Occipital lobe (tissue), 2 donors: ENCODE results near the gene DUSP2. TPM values are rescaled to one million over a fixed set of nuclear protein-coding genes. Genes with fewer than 3 reads are reported as not detected.

Experiments used
- DNase-seq: peaks from one replicate; lab custom pipeline; 2025; lab: John Stamatoyannopoulos, UW
- total RNA-seq: library from RNA; depleted of rRNA; stranded (reverse); fragments of >200 nt; gene quantifications from one replicate; pipeline ENCODE4 v1.2.3, GENCODE V29; 2014

DUSP2 gene
- total RNA-seq, 1 donor from 2014 or later: 7.3 TPM

DNA sequence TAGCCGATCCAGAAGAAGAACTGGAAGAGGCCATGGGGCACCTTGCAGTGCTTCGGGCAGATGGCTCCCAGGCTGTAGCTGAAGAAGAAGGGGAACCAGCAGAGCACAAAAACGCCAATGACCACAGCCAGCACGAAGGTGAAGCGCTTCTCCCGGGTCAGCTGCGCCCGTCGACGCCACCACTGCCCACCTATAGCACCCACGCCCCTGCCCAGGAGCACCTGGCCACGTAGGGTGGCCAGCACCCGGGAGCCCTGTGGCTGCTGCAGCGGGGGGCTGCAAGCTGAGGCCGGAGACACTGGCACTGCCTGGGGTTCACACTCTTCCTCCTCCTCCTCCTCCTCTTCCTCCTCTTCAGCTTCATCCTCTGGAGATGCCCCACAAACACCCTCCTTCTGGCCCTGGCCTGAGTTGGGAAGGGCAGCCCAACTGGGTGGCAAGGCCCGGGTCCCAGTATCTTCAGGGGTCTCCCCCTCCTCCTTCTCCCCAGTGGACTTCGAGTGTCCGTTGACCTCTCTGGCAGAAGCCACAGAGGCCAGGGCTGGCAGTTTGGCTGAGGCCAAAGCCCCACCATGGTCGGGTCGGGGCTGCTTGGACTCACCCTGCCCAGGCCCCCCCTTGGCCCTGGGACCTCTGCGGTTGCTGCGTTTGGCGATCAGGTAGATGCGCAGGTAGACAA is 30.2 kb downstream of the DUSP2 start:
- DNase-seq: no peak

DNA sequence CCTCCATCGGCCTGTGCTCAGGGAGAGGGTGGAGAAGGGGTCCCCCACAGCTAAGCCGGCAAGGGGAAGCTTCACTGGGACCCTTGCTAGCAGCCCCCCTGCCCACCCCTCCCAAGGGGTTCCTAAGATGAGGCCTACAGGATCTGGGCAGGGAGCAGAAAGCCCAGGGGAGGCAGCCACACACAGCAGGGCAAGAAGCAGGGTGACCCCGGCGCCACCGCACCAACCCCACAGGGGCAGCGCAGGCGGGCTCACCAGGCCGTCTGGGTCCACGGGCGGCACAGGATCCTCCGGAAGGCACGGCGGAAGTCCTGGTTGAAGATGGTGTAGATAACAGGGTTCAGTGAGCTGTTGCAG is 30.7 kb downstream of the DUSP2 start:
- DNase-seq: no peak

DNA sequence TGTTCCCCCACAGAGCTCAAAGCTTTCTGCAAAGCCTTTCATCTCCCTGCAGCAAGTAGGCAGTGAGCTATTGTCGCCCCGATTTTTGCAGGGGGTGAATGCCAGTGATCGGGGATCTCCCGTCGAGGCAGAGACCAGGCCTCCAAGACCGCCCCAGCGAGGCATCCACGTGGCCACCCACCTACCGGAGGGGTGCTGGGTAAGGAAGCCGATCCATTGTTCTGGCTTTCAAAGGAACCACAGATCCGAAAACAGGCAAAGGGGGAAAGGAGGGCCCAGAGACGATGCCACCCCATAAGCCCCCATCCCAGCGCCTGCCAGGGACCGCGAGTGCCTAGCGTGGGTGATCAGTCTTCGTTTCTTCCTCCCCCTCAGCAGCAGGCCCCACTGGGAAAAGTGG is 31.3 kb downstream of the DUSP2 start:
- DNase-seq: no peak

DNA sequence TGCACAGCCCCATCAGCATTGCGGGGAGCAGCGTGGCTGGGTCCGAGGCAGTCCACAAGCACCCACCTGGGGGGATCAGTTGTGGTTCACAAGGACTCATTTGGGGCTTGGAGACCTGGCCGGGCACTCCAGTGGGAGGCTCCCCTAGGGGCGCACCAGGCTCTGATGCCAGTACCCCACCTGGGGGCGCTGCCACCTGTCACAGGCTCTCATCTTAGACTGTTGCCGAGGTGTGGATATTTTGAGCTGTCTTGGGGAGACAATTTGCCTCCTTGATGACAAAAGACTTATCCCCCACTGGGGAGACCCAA is 31.9 kb downstream of the DUSP2 start:
- DNase-seq: no peak

- DNase-seq: no peak
Observed at GRCh38 chr2:96112501-96113366, 32.5 kb downstream of the DUSP2 start.

- no peak for DNase-seq
Observed at GRCh38 chr2:96111823-96112500, 33.3 kb downstream of the DUSP2 start.

- DNase-seq: no peak
Observed at GRCh38 chr2:96111257-96111640, 34.0 kb downstream of the DUSP2 start.

DNA sequence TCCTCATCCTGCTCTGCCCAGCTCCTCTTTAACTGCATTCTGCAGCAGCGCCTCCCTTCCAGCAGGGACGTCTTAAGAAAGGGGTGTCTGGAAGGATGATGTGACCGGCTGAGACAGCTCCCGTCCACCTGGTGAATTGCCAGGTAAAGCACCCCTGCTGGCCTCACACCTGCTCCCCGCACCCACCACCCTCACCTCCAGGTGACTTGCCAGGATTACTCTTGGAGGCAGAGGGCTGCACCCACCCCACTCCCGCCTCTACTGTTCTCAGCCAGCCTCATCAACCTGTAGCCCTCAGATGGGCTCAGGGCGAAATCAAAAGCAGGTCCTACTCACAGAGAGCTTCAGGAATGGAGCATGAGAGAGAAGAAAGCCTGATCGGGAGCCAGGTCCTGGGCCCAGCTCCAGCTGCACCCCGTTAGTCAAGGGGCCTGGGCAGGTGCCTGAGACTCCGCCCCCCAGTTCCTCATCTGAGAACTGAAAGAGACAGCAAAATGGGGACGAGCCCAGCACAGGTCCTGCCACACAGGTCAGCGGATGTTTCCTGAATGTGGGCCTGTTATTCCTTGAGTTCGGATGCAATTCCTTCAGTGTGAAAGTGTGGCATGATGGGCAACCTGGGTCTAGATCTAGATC is 34.5 kb downstream of the DUSP2 start:
- DNase-seq: no peak

GRCh38 chr2:96109931-96110511 is 35.2 kb downstream of the DUSP2 start:
- no peak for DNase-seq

- no peak for DNase-seq
Observed at GRCh38 chr2:96109361-96109680, 35.9 kb downstream of the DUSP2 start.

GRCh38 chr2:96108541-96109360 is 36.5 kb downstream of the DUSP2 start:
- no peak for DNase-seq

GRCh38 chr2:96108151-96108540 is 37.1 kb downstream of the DUSP2 start:
- no peak for DNase-seq

DNA sequence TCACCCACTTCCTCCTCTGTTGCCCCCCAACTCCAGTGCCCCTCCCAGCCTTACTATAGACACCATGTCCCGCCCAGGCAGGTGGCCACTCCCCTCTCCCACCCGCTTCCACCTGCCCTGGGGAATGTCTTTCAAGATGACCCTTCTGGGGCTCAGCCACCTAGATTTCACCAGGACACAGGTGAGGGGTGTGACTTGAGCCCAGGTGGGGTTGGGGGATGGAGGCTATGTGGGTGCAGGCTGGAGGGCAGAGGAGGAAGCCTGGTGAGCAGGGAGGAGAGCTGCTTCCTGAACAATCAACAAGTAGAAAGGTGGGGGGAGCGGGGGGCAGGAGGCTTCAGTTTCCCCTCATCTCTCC is 37.6 kb downstream of the DUSP2 start:
- no peak for DNase-seq

- DNase-seq: no peak
Observed at GRCh38 chr2:96106991-96107707, 38.1 kb downstream of the DUSP2 start.

DNA sequence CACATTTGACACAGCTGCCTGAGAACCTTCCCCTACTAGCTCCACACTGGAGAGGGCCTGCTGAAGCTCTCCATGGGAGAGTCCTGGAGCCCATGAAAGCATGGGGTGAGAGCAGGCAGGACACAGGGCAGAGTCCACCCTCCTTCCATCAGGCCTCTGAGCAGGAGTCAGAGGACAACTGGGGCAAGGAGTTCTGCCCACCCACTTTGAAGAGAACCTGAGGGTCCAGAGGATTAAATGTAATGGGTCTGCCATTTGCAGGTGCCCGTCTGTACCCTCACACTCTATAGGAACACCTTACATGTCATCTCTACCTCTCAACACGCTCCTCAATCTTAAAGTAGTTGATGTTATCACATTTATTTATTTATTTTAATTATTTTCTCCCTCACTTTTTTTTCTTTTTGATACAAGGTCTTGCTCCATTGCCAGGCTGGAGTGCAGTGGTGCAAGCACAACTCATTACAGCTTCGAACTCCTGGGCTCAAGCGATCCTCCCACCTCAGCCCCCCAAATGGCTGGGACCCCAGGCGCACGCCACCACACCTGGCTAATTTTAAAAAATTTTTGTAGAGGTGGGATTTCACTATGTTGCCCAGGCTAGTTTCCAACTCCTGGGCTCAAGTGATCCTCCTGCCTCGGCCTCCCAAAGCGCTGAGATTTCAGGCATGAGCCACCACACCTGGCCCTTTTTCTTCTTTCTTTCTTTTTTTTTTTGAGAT is 39.1 kb downstream of the DUSP2 start:
- DNase-seq: no peak

DNA sequence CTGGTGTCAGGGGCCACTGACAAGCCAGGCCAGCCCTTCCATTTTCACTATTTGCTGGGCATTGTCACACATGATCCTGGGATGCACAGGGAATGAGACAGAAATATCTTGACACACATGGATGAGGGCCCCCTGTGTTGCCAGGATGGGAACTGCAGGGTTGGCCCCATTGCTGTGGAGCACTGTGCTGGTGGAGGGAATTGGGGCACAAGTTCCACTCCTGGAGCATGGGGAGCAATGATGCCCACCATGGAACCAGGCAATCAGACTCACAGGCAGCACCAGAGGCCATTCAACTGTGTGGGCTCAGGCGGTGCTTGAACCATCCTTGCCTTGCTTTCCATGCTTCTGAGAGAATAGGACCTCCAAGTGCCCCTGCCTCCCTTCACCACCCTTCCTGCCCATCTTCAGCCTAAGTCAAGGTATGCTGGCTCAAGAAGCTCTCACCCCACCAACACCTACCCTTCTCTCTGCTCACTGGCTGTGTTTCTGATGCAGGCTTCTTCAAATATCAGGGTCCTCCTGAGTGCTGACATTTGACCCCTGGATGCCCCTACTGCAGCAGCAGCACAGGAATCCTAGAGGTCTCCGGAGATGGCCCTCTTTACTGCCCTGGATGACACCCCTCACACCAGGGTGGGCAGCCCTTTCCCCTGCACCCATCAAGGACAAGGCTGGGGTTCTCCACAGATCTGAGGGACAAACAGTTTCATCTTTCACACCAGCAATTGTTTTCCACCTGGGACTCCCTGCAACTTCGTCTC is 39.9 kb downstream of the DUSP2 start:
- no peak for DNase-seq

DNA sequence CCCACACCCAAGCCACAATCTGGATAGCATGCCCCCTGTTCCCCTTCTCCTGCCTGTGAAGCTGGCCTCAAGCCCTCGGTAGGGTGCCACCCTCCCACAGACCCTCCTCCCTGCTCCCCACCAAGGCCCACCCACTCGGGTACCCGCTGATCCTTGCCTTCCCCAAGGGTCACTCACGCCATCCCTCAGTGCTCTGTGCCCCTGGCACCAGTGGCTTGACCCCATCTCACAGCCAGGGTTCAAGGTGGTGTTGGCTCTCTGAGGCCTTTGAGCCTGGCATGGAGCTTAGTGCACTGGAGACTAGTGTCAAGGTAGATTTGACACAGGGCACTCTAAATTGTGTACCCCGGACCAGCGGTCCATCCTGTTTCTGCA is 40.8 kb downstream of the DUSP2 start:
- DNase-seq: no peak

DNA sequence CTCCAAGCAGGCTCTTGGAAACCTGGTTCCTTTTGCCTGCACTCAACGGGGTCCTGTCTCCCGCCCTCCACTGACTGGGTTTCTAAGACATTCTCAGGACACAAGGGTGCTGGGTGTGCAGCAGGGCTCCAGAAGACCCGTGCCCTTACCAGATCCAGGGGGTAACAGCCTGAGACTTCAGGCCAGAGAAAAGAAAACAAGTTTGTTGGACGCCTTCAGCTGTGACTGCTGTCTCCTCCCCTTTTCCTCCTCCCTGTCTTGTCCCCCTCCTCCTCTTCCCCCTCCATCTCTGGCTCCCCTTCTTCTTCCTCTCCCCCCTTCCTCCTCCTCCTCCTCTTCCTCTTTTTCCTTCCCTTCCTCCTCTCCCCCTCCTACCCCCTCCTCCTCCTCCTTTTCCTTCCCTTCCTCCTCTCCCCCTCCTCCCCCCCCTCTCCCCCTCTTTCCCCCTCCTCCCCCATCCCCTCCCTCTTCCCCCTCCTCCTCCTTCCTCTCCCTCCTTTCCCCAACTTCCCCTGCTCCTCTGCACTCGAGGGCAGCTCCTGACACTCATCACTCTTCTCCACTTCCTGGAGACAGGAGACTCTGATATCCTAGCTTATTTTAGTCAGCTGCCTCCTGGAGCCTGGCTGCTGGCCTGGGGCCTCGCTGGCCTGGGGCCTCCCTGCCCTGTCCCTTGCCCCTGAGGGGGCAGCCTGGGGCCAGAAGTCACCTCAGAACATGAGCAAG is 41.3 kb downstream of the DUSP2 start:
- DNase-seq: no peak

DNA sequence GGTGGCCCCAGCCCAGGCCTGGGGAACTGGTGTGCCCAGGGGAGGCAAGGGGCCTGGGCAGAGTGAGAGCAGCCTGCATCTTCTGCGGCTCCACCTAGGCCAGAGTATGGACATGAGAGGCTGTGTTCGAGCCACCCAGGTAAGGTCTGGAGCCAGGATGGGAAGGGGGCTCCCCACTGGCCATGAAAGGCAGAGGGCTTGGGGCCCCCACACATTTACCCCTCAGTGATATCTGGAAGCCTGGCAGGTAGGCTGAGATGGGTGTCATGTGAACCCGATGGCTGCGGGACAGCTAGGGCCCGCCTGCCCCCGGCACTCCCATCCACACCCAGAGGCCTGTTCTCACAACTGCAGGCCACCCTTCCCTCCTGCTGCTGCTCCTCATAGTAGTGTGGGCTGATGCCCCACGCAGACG is 42.0 kb downstream of the DUSP2 start:
- DNase-seq: no peak
